ENCODE data around the gene MYPOP.

DNA sequence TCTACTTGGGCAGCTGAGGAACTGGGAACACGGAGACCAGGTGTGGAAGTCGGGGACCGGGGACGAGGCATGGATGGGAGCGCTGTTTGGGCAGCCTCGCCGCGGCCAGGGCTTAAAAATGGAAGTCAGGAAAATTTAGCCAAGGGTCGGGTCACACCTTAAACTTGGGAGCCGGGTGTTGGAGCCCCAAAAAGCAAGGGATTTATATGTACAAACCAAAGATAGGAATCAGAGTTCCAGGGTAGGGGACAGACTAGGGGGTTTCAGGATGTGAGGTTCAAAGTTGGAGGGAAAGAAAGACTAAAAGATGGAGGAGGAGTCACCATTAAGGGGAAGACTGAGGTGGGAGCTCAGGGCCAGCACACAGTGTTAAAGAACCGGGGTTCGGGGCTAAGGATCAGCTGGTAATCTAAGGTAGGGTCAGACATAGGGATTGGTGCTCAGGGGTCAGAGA lies 37.8 kb downstream of the MYPOP start:
- TF ChIP-seq, protein P1, sequence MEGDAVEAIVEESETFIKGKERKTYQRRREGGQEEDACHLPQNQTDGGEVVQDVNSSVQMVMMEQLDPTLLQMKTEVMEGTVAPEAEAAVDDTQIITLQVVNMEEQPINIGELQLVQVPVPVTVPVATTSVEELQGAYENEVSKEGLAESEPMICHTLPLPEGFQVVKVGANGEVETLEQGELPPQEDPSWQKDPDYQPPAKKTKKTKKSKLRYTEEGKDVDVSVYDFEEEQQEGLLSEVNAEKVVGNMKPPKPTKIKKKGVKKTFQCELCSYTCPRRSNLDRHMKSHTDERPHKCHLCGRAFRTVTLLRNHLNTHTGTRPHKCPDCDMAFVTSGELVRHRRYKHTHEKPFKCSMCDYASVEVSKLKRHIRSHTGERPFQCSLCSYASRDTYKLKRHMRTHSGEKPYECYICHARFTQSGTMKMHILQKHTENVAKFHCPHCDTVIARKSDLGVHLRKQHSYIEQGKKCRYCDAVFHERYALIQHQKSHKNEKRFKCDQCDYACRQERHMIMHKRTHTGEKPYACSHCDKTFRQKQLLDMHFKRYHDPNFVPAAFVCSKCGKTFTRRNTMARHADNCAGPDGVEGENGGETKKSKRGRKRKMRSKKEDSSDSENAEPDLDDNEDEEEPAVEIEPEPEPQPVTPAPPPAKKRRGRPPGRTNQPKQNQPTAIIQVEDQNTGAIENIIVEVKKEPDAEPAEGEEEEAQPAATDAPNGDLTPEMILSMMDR (IDR thresholded peaks at IDR 0.05; ENCODE audit: low read depth, low read length, missing input control), result no peak
- no peak for TF ChIP-seq FOXA1 (IDR thresholded peaks at IDR 0.05)
- TF ChIP-seq, protein P2, sequence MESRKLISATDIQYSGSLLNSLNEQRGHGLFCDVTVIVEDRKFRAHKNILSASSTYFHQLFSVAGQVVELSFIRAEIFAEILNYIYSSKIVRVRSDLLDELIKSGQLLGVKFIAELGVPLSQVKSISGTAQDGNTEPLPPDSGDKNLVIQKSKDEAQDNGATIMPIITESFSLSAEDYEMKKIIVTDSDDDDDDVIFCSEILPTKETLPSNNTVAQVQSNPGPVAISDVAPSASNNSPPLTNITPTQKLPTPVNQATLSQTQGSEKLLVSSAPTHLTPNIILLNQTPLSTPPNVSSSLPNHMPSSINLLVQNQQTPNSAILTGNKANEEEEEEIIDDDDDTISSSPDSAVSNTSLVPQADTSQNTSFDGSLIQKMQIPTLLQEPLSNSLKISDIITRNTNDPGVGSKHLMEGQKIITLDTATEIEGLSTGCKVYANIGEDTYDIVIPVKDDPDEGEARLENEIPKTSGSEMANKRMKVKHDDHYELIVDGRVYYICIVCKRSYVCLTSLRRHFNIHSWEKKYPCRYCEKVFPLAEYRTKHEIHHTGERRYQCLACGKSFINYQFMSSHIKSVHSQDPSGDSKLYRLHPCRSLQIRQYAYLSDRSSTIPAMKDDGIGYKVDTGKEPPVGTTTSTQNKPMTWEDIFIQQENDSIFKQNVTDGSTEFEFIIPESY (IDR thresholded peaks at IDR 0.05), result no peak
- TF ChIP-seq HNF4G (IDR thresholded peaks at IDR 0.05), result no peak
- TF ChIP-seq RAD21 (IDR thresholded peaks at IDR 0.05), result no peak
- no peak for TF ChIP-seq REST (IDR thresholded peaks at IDR 0.05)
- TF ChIP-seq MAX (IDR thresholded peaks at IDR 0.05), result no peak
- TF ChIP-seq JUND (IDR thresholded peaks at IDR 0.05), result no peak
- no peak for TF ChIP-seq GABPA (IDR thresholded peaks at IDR 0.05 in 1 of 2, conservative IDR thresholded peaks at IDR 0.05 in 1 of 2)
- TF ChIP-seq YY1 (IDR thresholded peaks at IDR 0.05), result no peak
- TF ChIP-seq, protein P3, sequence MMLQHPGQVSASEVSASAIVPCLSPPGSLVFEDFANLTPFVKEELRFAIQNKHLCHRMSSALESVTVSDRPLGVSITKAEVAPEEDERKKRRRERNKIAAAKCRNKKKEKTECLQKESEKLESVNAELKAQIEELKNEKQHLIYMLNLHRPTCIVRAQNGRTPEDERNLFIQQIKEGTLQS (IDR thresholded peaks at IDR 0.05), result no peak
- no peak for TF ChIP-seq SP1 (IDR thresholded peaks at IDR 0.05)
